Endothelial cell of umbilical vein (primary cell): ENCODE data around the gene ZNF407. TPM values are rescaled to one million over a fixed set of nuclear protein-coding genes. Genes with fewer than 3 reads are reported as not detected.

Experiments used
- BruUV-seq: library from RNA; stranded (reverse); fragments of 400-500 nt; replicated peaks from 2 replicates; lab custom pipeline; 2021; lab: Mats Ljungman, UMichigan
- CTCF ChIA-PET: fragments of 300-600, 350-600 bp; sonication (Branson Sonifier 250); formaldehyde crosslinking; loops from one replicate; lab custom pipeline; 2021; ENCODE audit warnings: antibody characterized with exemption, inconsistent platforms; lab: Charles Lee
- POLR2A ChIA-PET: fragments of 300-600, 350-600 bp; sonication (Branson Sonifier 250); formaldehyde crosslinking; loops from one replicate; lab custom pipeline; 2021; ENCODE audit warnings: antibody characterized with exemption, inconsistent platforms; lab: Charles Lee
- DNase-seq: peaks from one replicate; pipeline ENCODE4 v3.0.0-alpha.2; 2011; ENCODE audit warnings: low read depth, low spot score
- FAIRE-seq: peaks from 2 replicates; lab custom pipeline; 2011; peaks lifted over from hg19 to GRCh38; lab: Jason Lieb, UNC
- H2AFZ ChIP-seq: 2 replicates; pipeline ENCODE4 v1.6.0; 2012; ENCODE audit warnings: low read depth, low read length, control low read depth, inconsistent platforms
- H3K27ac ChIP-seq: 2 replicates; pipeline ENCODE4 v1.5.1; 2011; ENCODE audit warnings: low read depth, mild to moderate bottlenecking, control low read depth, low read length, moderate library complexity; ENCODE audit not compliant: insufficient read depth
- H3K27me3 ChIP-seq, 2 experiments: 2 replicates each; pipeline versions ENCODE4 v1.6.0 to v1.6.1; 2011; ENCODE audit warnings: low read length in 2 of 2, mixed read lengths in 1 of 2; ENCODE audit not compliant: control insufficient read depth in 2 of 2, insufficient read depth in 2 of 2
- H3K36me3 ChIP-seq, 2 experiments: 2 replicates in 1 of 2; 3 replicates in 1 of 2; pipeline ENCODE4 v1.5.1; 2011; ENCODE audit warnings: low read length in 2 of 2, mild to moderate bottlenecking in 1 of 2, moderate library complexity in 1 of 2; ENCODE audit not compliant: control insufficient read depth in 2 of 2, insufficient read depth in 2 of 2; ENCODE audit errors: extremely low read depth in 1 of 2
- H3K4me1 ChIP-seq: 3 replicates; pipeline ENCODE4 v1.5.1; 2011; ENCODE audit warnings: mild to moderate bottlenecking, low read length; ENCODE audit not compliant: control insufficient read depth, insufficient read depth; ENCODE audit errors: extremely low read depth
- H3K4me2 ChIP-seq: 2 replicates; pipeline ENCODE4 v1.6.1; 2011; ENCODE audit warnings: low read length, control low read depth, mixed read lengths; ENCODE audit not compliant: insufficient read depth
- H3K4me3 ChIP-seq, 3 experiments: fragments of 200-600 bp in 1 of 3; sonication (generic), shearing (Covaris generic) in 1 of 3; replicated peaks in 1 of 3; 2 replicates each; pipeline ENCODE4 v1.5.1; 2011 to 2016; ENCODE audit warnings: control low read depth in 3 of 3, low read length in 3 of 3, mild to moderate bottlenecking in 2 of 3, inconsistent platforms in 1 of 3, low read depth in 1 of 3, moderate library complexity in 1 of 3; ENCODE audit not compliant: insufficient read depth in 1 of 3
- H3K79me2 ChIP-seq: 2 replicates; pipeline ENCODE4 v1.6.0; 2012; ENCODE audit warnings: low read length, inconsistent platforms; ENCODE audit not compliant: control insufficient read depth, insufficient read depth
- H3K9ac ChIP-seq: replicated peaks from 2 replicates; pipeline ENCODE3; 2011; ENCODE audit warnings: low read length, control low read depth; ENCODE audit not compliant: insufficient read depth; ENCODE audit errors: extremely low read depth
- H3K9me1 ChIP-seq: replicated peaks from 3 replicates; pipeline ENCODE4 v1.6.0; 2011; ENCODE audit warnings: mild to moderate bottlenecking, low read length; ENCODE audit not compliant: control insufficient read depth, insufficient read depth; ENCODE audit errors: extremely low read depth
- H3K9me3 ChIP-seq: replicated peaks from 2 replicates; pipeline ENCODE4 v1.5.1; 2012; ENCODE audit warnings: low read length, inconsistent platforms; ENCODE audit not compliant: control insufficient read depth, insufficient read depth
- H4K20me1 ChIP-seq: replicated peaks from 2 replicates; pipeline ENCODE3; 2011; ENCODE audit warnings: mild to moderate bottlenecking, low read length; ENCODE audit not compliant: control insufficient read depth, insufficient read depth; ENCODE audit errors: extremely low read depth
- EZH2 ChIP-seq: IDR thresholded peaks from 2 replicates; pipeline ENCODE4 v1.6.1; 2012; ENCODE audit warnings: borderline replicate concordance, low read depth, mild to moderate bottlenecking, moderate library complexity, low read length, inconsistent platforms; ENCODE audit not compliant: severe bottlenecking
- FOS ChIP-seq: IDR thresholded peaks from 2 replicates; pipeline ENCODE4 v1.6.1; 2011; ENCODE audit warnings: mild to moderate bottlenecking, low read length, moderate library complexity, borderline replicate concordance; ENCODE audit not compliant: insufficient read depth
- GATA2 ChIP-seq: IDR thresholded peaks from 2 replicates; pipeline ENCODE4 v1.7.0; 2011; ENCODE audit warnings: low read depth, mild to moderate bottlenecking, moderate library complexity, mixed read lengths, low read length; ENCODE audit not compliant: insufficient read length, insufficient read depth
- JUN ChIP-seq: IDR thresholded peaks from 2 replicates; pipeline ENCODE4 v1.6.1; 2011; ENCODE audit warnings: borderline replicate concordance, low read depth; ENCODE audit not compliant: insufficient read length, insufficient read depth
- MYC ChIP-seq: IDR thresholded peaks from one replicate; pipeline ENCODE4 v1.6.1; 2011; ENCODE audit warnings: mild to moderate bottlenecking, low read depth, low read length
- POLR2A ChIP-seq: IDR thresholded peaks from 2 replicates; pipeline ENCODE4 v1.6.1; 2012; ENCODE audit warnings: low read depth, mild to moderate bottlenecking, control low read depth, low read length
- POLR2AphosphoS5 ChIP-seq: IDR thresholded peaks from 2 replicates; pipeline ENCODE4 v1.6.1; 2012; ENCODE audit warnings: low read depth, mild to moderate bottlenecking, control low read depth, low read length, moderate library complexity; ENCODE audit not compliant: insufficient read depth
- dilution Hi-C: fragments of 300-500 bp; cut with MboI; formaldehyde crosslinking; loops from one replicate; pipeline ENCODE4 v1.15.0; 2019; ENCODE audit warnings: low sequenced_read_pairs; ENCODE audit not compliant: extremely low pct_ligation_motif_present
- intact Hi-C: fragments of 100-400 bp; cut with micrococcal nuclease; formaldehyde crosslinking; loops from one replicate; pipeline ENCODE4 v1.10.0; 2022
- polyA plus RNA-seq, 4 experiments: library from polyadenylated mRNA; depleted of rRNA in 3 of 4; stranded (reverse) in 3 of 4; unstranded in 1 of 4; fragments of >200 nt; gene quantifications; 2 replicates each; pipeline versions ENCODE4 v1.2.1 to v1.2.3, GENCODE V29; 2011 to 2012; ENCODE audit warnings: missing spikeins in 1 of 4
- total RNA-seq: library from RNA; stranded (reverse); gene quantifications from 2 replicates; pipeline ENCODE4 v1.2.3, GENCODE V29; 2021
- TF ChIP-seq, protein P1 (sequence below), 2 donors: IDR thresholded peaks; 1 replicate in 1 of 2; 2 replicates in 1 of 2; pipeline ENCODE4 v1.5.1; 2011; ENCODE audit warnings: low read length in 2 of 2, mild to moderate bottlenecking in 2 of 2, moderate library complexity in 2 of 2, control low read depth in 1 of 2, inconsistent platforms in 1 of 2, low read depth in 1 of 2; ENCODE audit not compliant: insufficient read depth in 1 of 2; ENCODE audit errors: extremely low read depth in 1 of 2
- TF ChIP-seq, protein P2 (sequence below): IDR thresholded peaks from 2 replicates; pipeline ENCODE4 v1.6.1; 2011; ENCODE audit not compliant: insufficient read depth, insufficient read length

The ZNF407 gene
- total and polyA plus RNA-seq, 2 donors (not counting 3 experiments of a cell fraction or from before 2014, with no cell fraction given): 3.8 to 20.1 TPM

DNA sequence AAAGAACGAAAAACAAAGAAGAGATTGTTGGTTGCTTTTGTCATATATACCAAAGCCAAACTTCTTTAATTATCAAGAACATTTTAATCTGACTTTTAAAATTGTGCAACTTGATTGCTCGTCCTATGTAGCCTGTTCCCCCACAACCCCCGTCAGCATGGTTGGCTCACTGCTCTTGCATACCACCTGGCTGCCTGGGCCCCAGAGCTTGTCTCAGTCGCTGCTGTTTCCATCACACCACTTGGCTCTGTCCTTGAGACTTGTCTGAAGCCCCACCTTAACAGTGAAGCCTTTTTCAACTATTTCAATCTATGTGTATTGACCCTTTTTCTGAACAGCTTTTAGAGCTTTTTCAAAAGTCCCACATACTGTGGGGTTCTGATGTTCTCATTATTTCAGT is 270.8 kb downstream of the ZNF407 start:
- TF ChIP-seq, protein P1, sequence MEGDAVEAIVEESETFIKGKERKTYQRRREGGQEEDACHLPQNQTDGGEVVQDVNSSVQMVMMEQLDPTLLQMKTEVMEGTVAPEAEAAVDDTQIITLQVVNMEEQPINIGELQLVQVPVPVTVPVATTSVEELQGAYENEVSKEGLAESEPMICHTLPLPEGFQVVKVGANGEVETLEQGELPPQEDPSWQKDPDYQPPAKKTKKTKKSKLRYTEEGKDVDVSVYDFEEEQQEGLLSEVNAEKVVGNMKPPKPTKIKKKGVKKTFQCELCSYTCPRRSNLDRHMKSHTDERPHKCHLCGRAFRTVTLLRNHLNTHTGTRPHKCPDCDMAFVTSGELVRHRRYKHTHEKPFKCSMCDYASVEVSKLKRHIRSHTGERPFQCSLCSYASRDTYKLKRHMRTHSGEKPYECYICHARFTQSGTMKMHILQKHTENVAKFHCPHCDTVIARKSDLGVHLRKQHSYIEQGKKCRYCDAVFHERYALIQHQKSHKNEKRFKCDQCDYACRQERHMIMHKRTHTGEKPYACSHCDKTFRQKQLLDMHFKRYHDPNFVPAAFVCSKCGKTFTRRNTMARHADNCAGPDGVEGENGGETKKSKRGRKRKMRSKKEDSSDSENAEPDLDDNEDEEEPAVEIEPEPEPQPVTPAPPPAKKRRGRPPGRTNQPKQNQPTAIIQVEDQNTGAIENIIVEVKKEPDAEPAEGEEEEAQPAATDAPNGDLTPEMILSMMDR (IDR thresholded peaks at IDR 0.05; ENCODE audit: extremely low read depth in 1 of 2, insufficient read depth in 1 of 2, low read depth in 1 of 2, low read length in 2 of 2): no peak
- TF ChIP-seq MYC (no peak), FOS (no peak), POLR2AphosphoS5 (no peak), GATA2 (no peak), JUN (no peak), EZH2 (no peak), POLR2A (no peak)
- TF ChIP-seq, protein P2, sequence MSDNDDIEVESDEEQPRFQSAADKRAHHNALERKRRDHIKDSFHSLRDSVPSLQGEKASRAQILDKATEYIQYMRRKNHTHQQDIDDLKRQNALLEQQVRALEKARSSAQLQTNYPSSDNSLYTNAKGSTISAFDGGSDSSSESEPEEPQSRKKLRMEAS: no peak
- CTCF ChIA-PET: interaction anchor here (1.0 to 1.3 kb wide), 4 partner anchors 9 to 27 kb away, joined by 3 read pairs; no protein-coding TSS in a partner anchor

More for the DNA sequence above, 270.8 kb downstream of the ZNF407 start:
- no peak overlapping the region for H3K9ac ChIP-seq
- H2AFZ ChIP-seq: no peak overlapping the region
- dilution Hi-C loops (no loop called here), intact Hi-C loops (loop anchor here (10.0 kb wide), 1 partner anchor 214 kb away; no protein-coding TSS in a partner anchor)
- H3K36me3 ChIP-seq: no peaks in the 10 kb centered on the region
- no peaks in the 10 kb centered on the region for H3K4me1 ChIP-seq
- no TSS peak for BruUV-seq
- H3K79me2 ChIP-seq: no peaks in the 10 kb centered on the region
- no peak overlapping the region for H3K27ac ChIP-seq
- no peak overlapping the region for H3K4me3 ChIP-seq
- DNase-seq: no peak
- H3K4me2 ChIP-seq: no peak overlapping the region
- no peaks in the 10 kb centered on the region for H3K27me3 ChIP-seq
- H3K9me1 ChIP-seq: no peaks in the 10 kb centered on the region
- no peaks in the 10 kb centered on the region for H4K20me1 ChIP-seq
- no peaks in the 10 kb centered on the region for H3K9me3 ChIP-seq
- no peak for FAIRE-seq
- POLR2A ChIA-PET: no interaction called here
